Lower leg skin (tissue), 3 donors: Measurements from ENCODE around the gene EPHB2.

Experiments used
- POLR2A ChIP-seq, 2 donors: fragments of 450-650 bp; IDR thresholded peaks; one replicate each; pipeline ENCODE4 v1.6.1; 2016 to 2017; ENCODE audit warnings: antibody characterized with exemption in 2 of 2, mild to moderate bottlenecking in 1 of 2, moderate library complexity in 1 of 2
- TF ChIP-seq, protein P1 (sequence below), 3 donors: fragments of 450-650 bp; IDR thresholded peaks; one replicate each; pipeline ENCODE4 v1.5.1; 2016; ENCODE audit warnings: antibody characterized with exemption in 3 of 3, mild to moderate bottlenecking in 3 of 3, moderate library complexity in 2 of 3

DNA sequence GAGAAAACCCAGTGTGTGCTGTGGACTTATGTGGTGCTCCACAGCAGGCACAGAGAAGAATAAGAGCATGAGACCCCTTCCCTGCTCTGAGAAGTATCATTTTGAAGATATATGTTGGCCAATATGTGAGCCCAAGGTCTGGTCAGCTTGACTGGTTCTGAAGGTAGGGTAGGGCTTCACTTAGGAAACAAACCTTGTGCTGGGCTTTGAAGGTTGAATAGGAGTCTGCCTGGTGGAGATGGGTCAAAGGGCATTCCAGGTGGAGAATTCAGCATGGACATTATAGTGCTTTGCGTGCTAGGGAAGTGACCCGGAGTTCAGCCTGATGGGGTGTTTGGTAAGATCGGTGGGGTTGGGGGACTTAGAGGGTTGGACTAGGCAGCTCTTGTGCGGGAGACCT, 99.1 kb downstream of the EPHB2 start:
- TF ChIP-seq, protein P1, sequence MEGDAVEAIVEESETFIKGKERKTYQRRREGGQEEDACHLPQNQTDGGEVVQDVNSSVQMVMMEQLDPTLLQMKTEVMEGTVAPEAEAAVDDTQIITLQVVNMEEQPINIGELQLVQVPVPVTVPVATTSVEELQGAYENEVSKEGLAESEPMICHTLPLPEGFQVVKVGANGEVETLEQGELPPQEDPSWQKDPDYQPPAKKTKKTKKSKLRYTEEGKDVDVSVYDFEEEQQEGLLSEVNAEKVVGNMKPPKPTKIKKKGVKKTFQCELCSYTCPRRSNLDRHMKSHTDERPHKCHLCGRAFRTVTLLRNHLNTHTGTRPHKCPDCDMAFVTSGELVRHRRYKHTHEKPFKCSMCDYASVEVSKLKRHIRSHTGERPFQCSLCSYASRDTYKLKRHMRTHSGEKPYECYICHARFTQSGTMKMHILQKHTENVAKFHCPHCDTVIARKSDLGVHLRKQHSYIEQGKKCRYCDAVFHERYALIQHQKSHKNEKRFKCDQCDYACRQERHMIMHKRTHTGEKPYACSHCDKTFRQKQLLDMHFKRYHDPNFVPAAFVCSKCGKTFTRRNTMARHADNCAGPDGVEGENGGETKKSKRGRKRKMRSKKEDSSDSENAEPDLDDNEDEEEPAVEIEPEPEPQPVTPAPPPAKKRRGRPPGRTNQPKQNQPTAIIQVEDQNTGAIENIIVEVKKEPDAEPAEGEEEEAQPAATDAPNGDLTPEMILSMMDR (IDR thresholded peaks at IDR 0.05): no peak
- no peak for TF ChIP-seq POLR2A (IDR thresholded peaks at IDR 0.05)
